EL (cell line): ENCODE data around the gene HOOK1.
"Not testable (repeated sequence)": the region's sequence is repeated elsewhere in the genome, so short reads cannot be mapped to it uniquely, and the experiment has no call there.

Experiments
- DNase-seq: peaks from one replicate; pipeline ENCODE4 v3.0.0-alpha.2; 2016

HOOK1 gene

GRCh38 chr1:59827055-59827643, 12.4 kb downstream of the HOOK1 start:
- DNase-seq = no peak

GRCh38 chr1:59828160-59828559, 13.4 kb downstream of the HOOK1 start:
- no peak for DNase-seq

DNA sequence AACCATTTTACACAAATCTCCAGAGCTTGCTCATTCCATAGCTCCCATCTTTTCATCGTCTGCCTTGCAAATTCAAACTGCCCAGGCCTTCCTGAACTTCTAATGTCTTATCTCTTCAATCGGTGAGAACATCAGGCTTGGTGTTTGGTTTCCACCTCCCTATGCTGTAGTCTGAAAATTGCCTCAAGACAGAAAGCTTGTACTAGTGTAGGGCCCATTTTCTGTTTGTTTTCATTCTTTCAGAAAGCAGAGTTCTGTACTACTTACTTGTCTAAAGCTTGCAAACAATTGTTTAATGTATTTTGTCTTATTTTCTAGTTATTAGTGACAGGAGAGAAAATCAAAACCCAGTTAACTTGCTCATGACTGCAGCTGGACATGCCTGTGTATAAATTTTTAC, 16.8 kb downstream of the HOOK1 start:
- peak; percentile 8 for DNase-seq

DNA sequence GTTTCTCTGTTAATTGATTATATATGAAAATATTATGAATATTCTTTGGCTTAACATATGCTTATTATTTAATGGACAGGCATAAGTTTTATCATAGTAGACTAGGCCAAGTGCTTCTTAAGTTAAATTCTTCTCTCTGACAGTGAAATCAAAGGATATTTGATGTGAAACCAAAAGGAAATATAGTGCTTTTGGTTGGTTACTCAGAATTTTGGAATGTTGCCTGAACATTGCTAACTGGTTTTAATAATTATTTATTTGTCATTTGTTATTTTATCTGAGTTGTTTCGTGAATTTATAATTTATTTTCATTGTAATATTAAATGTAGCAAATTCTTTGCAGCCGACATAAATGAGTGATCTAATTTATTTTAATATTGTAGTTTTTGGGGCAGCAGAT, 18.3 kb downstream of the HOOK1 start:
- no peak for DNase-seq

DNA sequence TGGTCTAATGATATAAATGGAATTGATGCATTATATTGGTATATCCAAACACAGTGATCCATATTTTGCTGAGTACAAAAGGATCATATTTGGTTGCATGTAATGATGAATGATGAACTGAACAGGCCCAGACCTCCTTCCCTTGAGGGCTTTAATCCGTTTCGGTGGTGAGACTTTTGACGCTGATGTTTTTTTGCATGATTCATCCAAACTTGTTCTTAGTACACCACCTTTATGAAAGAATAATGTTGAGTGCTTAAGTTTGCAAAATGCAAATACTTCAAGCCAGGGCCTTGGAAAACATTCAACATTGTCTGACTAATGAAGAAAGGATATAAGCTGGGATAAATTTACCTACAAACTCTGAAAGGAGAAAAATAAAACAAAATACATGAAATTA, 19.2 kb downstream of the HOOK1 start:
- no peak for DNase-seq

DNA sequence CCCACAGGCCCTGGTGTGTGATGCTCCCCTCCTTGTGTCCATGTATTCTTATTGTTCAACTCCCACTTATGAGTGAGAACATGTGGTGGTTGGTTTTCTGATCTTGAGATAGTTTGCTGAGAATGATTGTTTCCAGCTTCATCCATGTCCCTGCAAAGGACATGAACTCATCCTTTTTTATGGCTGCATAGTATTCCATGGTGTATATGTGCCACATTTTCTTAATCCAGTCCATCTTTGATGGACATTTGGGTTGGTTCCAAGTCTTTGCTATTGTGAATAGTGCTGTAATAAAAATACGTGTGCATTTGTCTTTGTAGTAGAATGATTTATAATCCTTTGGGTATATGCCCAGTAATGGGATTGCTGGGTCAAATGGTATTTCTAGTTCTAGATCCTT, 23.1 kb downstream of the HOOK1 start:
- DNase-seq = not testable (repeated sequence)

DNA sequence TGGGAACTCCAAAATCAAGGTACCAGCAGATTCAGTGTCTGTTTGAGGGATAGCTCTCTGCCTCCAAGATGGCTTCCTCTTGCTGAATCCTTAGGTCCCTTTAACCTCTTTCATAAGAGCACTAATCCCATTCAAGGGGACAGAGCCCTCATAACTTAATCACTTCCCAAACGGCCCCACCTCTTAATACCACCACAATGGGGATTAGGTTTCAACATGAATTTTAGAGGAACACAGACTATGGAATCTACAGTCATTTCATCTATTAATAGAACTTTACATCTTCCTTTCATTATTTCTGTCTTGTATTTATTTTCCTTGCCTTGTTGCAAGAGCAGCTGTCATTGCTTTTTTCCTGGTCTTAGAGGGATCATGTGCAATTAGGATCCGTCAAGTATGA, 30.3 kb downstream of the HOOK1 start:
- DNase-seq = no peak

- DNase-seq = no peak
Observed at GRCh38 chr1:59846209-59846894, 31.6 kb downstream of the HOOK1 start.

DNA sequence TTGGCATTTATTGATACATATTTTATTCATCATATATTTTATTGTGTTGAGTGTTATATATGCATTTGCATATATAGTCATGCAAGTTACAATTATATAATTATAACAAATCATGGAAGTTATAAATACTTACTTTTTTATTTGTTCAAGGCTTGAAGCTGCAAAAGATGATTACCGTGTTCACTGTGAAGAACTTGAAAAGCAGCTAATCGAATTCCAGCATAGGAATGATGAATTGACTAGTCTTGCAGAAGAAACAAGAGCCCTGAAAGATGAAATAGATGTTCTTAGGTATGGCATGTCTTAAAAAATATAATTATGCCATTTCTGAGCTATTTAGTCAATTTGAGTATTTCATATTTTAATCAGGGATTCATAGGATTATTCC, 32.1 kb downstream of the HOOK1 start:
- no peak for DNase-seq

- no peak for DNase-seq
Observed at GRCh38 chr1:59852117-59852516, 37.4 kb downstream of the HOOK1 start.

DNA sequence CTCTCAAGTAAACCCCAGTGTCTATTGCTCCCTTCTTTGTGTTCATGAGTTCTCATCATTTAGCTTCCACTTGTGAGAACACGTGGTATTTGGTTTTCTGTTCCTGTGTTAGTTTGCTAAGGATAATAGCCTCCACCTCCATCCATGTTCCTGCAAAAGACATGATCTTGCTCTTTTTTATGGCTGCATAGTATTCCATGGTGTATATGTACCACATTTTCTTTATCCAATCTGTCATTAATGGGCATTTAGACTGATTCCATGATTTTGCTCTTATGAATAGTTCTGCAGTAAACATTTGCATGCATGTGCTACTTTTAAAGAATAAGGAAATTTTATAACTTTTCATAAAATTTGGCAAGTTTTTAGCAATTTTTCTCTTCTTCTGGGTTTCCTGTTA, 40.5 kb downstream of the HOOK1 start:
- DNase-seq = not testable (repeated sequence)

DNA sequence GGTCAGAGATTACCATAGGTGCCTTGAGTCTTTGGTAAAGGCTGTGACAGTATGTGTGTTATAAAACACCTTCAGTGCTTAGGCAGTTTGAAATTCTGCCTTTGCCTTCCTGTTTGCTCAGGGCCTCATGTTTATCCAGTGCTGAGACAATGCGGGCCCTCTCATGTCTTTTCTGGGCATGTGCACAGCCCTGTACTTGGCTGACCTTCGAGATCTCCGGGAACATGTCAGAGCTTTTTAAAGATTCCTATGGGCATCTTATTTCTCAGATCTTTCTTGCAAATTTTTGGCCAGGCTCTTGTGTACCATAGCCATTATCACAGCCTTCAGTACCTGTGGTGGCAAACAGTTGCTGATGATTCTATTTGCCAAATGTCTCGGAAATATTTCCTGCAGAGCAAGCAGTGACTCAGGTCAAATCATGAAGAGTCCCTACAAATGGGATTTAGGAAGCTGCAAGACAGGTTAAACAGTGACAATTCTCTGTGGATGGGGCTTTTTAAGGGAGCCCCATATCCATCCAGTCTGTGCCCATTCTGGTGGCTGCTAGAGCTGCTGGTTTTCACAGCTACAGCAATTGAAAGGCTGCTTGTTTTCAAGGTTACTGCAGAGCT, 42.1 kb downstream of the HOOK1 start:
- DNase-seq = no peak

GRCh38 chr1:59857679-59858354, 43.1 kb downstream of the HOOK1 start:
- DNase-seq = no peak

- no peak for DNase-seq
Observed at GRCh38 chr1:59866462-59866861, 51.7 kb downstream of the HOOK1 start.

GRCh38 chr1:59871746-59872145, 57.0 kb downstream of the HOOK1 start:
- DNase-seq = no peak

DNA sequence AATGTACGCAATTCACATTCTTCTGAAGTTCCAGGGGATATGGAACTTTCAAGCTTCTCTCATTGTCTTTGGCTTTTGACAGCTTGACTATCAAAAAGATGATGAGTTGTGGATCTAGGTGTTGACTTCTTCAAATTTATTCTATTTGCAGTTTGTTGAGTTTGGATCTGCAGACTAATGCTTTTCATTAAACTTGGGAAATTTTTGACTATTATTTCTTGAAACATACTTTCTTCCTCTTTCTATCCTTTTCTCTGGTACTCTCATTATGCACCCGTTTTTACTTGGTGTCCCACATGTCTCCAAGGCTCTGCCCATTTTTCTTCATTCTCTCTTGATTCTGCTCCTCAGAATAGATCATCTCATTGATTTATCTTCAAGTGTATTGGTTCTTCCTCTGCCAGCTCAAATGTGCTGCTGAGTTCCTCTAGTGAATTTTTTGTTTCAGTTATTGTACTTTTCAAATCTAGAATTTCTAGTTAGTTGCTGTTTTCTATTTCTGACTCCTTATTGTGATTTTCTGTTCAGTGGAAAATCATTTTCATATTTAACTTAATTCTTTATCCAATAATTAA, 62.4 kb downstream of the HOOK1 start:
- no peak for DNase-seq

GRCh38 chr1:59878370-59878769, 63.6 kb downstream of the HOOK1 start:
- DNase-seq = no peak

DNA sequence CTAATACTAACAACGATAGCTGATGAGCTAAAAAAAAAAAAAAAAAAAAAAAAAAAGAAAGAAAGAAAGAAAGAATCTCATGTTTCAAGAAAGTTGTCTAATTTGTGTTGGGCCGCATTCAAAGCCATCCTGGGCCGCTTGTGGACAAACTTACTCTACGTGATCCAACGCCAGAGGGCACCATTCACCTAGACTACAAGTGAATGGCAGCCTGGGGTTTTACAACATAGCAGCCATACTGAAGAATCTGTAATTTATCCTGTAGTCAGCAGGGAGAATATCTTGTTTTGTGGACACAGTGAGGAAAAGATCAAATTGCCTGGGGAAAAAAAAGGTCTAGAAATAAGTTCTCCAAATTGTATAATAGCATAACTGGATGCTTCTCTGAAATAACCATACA, 64.8 kb downstream of the HOOK1 start:
- peak; percentile 51 for DNase-seq

- DNase-seq = no peak
Observed at GRCh38 chr1:59879996-59880505, 65.3 kb downstream of the HOOK1 start.

- DNase-seq = no peak
Observed at GRCh38 chr1:59880735-59881134, 66.0 kb downstream of the HOOK1 start.

GRCh38 chr1:59885160-59885832, 70.5 kb downstream of the HOOK1 start:
- DNase-seq = no peak

- DNase-seq = no peak
Observed at GRCh38 chr1:59892841-59893811, 78.4 kb downstream of the HOOK1 start.
